Activated CD4-positive, alpha-beta T cell treated with anti-CD3 and anti-CD28 coated beads for 36 hours (primary cell): ENCODE data around the gene KANK3. TPM values are rescaled to one million over a fixed set of nuclear protein-coding genes. Genes with fewer than 3 reads are reported as not detected.
"Not testable (repeated sequence)": the region's sequence is repeated elsewhere in the genome, so short reads cannot be mapped to it uniquely, and the experiment has no call there.

Source experiments
- ATAC-seq: fragments of 200-7000 bp; cut with Tn5 transposase; one replicate; pipeline ENCODE4 v1.10.0; 2021; ENCODE audit warnings: mild to moderate bottlenecking, moderate library complexity
- CTCF ChIA-PET: fragments of 350-600 bp; sonication (Branson Sonifier 250); formaldehyde crosslinking; loops from one replicate; lab custom pipeline; 2021; ENCODE audit warnings: antibody characterized with exemption; lab: Charles Lee
- POLR2A ChIA-PET: fragments of 350-600 bp; sonication (Branson Sonifier 250); formaldehyde crosslinking; loops from one replicate; lab custom pipeline; 2021; ENCODE audit warnings: antibody characterized with exemption, inconsistent platforms; lab: Charles Lee
- DNase-seq: peaks from one replicate; pipeline ENCODE4 v3.0.0-alpha.2; 2020
- H3K27ac Mint-ChIP-seq: one replicate; pipeline ENCODE4 v1.8.0; 2021; ENCODE audit warnings: mixed read lengths
- H3K27me3 Mint-ChIP-seq: one replicate; pipeline ENCODE4 v1.8.0; 2021; ENCODE audit warnings: mixed read lengths
- H3K36me3 Mint-ChIP-seq: one replicate; pipeline ENCODE4 v1.8.0; 2021; ENCODE audit warnings: low read depth, mixed read lengths
- H3K4me1 Mint-ChIP-seq: one replicate; pipeline ENCODE4 v1.8.0; 2021; ENCODE audit warnings: mixed read lengths
- H3K4me3 Mint-ChIP-seq: one replicate; pipeline ENCODE4 v1.8.0; 2021; ENCODE audit warnings: mild to moderate bottlenecking, moderate library complexity, mixed read lengths
- H3K9me3 Mint-ChIP-seq: one replicate; pipeline ENCODE4 v1.8.0; 2021; ENCODE audit warnings: low read depth, mixed read lengths
- intact Hi-C, 2 experiments: fragments of 100-400 bp; cut with DNase I in 1 of 2; cut with micrococcal nuclease in 1 of 2; formaldehyde crosslinking; loops; one replicate each; pipeline versions ENCODE4 v1.14.2 to v1.15.1; 2022 to 2024; cut with DNase I, micrococcal nuclease
- total RNA-seq, 2 experiments: library from RNA; stranded (reverse); gene quantifications; one replicate each; pipeline ENCODE4 v1.2.3, GENCODE V29; 2021

Gene KANK3
- total RNA-seq, 2 experiments from 2014 or later: 0.98 to 1.1 TPM

GRCh38 chr19:8352845-8353244 lies 9.8 kb upstream of the KANK3 start:
- intact Hi-C loops: loop anchor here in 1 of 2 experiments (10.0 kb wide), 1 partner anchor 152 kb away; the partner anchor contains the start of gene PRAM1

GRCh38 chr19:8352134-8352827 lies 9.2 kb upstream of the KANK3 start:
- Mint-ChIP-seq H3K4me3 (no peak overlapping the region), H3K4me1 (peaks cover 6% of the 10 kb centered on the region)
- POLR2A ChIA-PET: interaction anchor here (0.6 kb wide), 1 partner anchor 429 kb away, joined by 6 read pairs; no protein-coding TSS in a partner anchor

More at GRCh38 chr19:8352845-8353244, 9.8 kb upstream of the KANK3 start:
- ATAC-seq, H3K4me1 Mint-ChIP-seq, H3K9me3 Mint-ChIP-seq, H3K4me3 Mint-ChIP-seq, H3K27ac Mint-ChIP-seq, H3K36me3 Mint-ChIP-seq, DNase-seq: not testable (repeated sequence)
- peaks cover 16% of the 10 kb centered on the region for H3K27me3 Mint-ChIP-seq
- ChIA-PET POLR2A (interaction anchor here (0.6 kb wide), 1 partner anchor 430 kb away, joined by 6 read pairs; no protein-coding TSS in a partner anchor), CTCF (interaction anchor here (0.7 to 3.8 kb wide), 21 partner anchors 9 to 229 kb away, joined by 3 to 37 read pairs (median 8); partner anchors contain the start of genes ANGPTL4, KANK3 and MARCHF2)

DNA sequence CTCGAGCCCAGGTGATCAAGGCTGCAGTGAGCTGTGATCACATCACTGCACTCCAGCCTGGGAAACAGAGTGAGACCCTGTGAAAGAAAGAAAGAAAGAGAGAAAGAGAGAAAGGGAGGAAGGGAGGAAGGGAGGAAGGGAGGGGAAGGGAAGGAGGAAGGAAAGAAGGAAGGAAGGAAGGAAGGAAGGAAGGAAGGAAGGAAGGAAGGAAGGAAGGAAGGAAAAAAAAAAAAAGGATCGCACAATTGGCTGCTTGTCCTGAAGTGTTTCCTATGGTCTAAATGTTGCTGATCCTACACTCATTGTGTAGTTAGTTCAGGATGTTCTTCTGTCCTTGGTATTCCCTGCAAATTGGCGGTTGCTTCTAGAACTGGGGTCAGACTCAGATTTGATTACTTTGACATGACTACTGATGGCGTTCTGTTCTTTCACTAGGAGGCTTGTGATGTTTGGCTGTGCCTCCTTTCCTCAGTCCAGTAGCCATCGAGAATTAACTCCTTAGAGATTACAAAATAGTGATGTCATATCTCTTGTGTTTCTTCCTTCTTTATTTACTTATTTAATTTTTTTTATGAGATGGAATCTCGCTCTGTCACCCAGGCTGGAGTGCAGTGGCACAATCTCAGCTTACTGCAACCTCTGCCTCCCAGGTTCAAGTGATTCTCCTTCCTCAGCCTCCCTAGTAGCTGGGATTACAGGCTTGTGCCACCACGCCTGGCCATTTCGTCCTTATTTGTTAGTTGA lies 6.7 kb upstream of the KANK3 start:
- ATAC-seq, H3K27ac Mint-ChIP-seq, H3K4me3 Mint-ChIP-seq, DNase-seq, H3K36me3 Mint-ChIP-seq, H3K9me3 Mint-ChIP-seq, POLR2A ChIA-PET, H3K4me1 Mint-ChIP-seq: not testable (repeated sequence)
- CTCF ChIA-PET: interaction anchor here (0.6 to 1.3 kb wide), 2 partner anchors 13 to 15 kb away, joined by 3 to 4 read pairs; no protein-coding TSS in a partner anchor
- peaks cover 18% of the 10 kb centered on the region for H3K27me3 Mint-ChIP-seq
- intact Hi-C loops: loop anchor here in 1 of 2 experiments (10.0 kb wide), 1 partner anchor 155 kb away; the partner anchor contains the start of gene PRAM1

More at GRCh38 chr19:8352134-8352827, 9.2 kb upstream of the KANK3 start:
- CTCF ChIA-PET: interaction anchor here (0.6 to 3.8 kb wide), 10 partner anchors 9 to 229 kb away, joined by 3 to 37 read pairs (median 8); partner anchors contain the start of genes ANGPTL4 and KANK3
- intact Hi-C loops: loop anchor here in 1 of 2 experiments (10.0 kb wide), 1 partner anchor 153 kb away; the partner anchor contains the start of gene PRAM1
- Mint-ChIP-seq H3K27me3 (peaks cover 16% of the 10 kb centered on the region), H3K27ac (no peak overlapping the region), H3K36me3 (no peaks in the 10 kb centered on the region), H3K9me3 (no peaks in the 10 kb centered on the region)
- no peak for ATAC-seq
- no peak for DNase-seq

GRCh38 chr19:8343483-8343844 lies 402 bp upstream of the KANK3 start:
- ATAC-seq: peak; percentile 2
- Mint-ChIP-seq H3K4me1 (peaks cover 6% of the 10 kb centered on the region), H3K36me3 (no peaks in the 10 kb centered on the region), H3K4me3 (peak overlapping the region; percentile 64), H3K27ac (no peak overlapping the region), H3K27me3 (peaks cover 9% of the 10 kb centered on the region), H3K9me3 (no peaks in the 10 kb centered on the region)
- CTCF ChIA-PET: interaction anchor here (1.3 to 5.1 kb wide), 3 partner anchors 9 to 34 kb away, joined by 3 to 37 read pairs (median 4); no protein-coding TSS in a partner anchor
- intact Hi-C loops: loop anchor here (1.0 to 5.0 kb wide), 3 partner anchors 22 to 169 kb away; partner anchors contain the start of genes RAB11B (in 2 of the 2), NDUFA7 (in 1 of the 2), RPS28 (in 1 of the 2) and ZNF414 (in 1 of the 2)
- no peak for DNase-seq
- POLR2A ChIA-PET: no interaction called here

- DNase-seq: no peak
- ATAC-seq: no peak
- ChIA-PET CTCF (interaction anchor here (5.1 kb wide), 1 partner anchor 12 kb away, joined by 37 read pairs; no protein-coding TSS in a partner anchor), POLR2A (interaction anchor here (0.6 kb wide), 2 partner anchors 113 to 170 kb away, joined by 4 to 5 read pairs; no protein-coding TSS in a partner anchor)
- Mint-ChIP-seq H3K36me3 (no peaks in the 10 kb centered on the region), H3K4me1 (peaks cover 6% of the 10 kb centered on the region), H3K27me3 (peaks cover 16% of the 10 kb centered on the region), H3K9me3 (no peaks in the 10 kb centered on the region), H3K4me3 (no peak overlapping the region), H3K27ac (no peak overlapping the region)
- intact Hi-C loops: loop anchor here in 1 of 2 experiments (5.0 kb wide), 1 partner anchor 170 kb away; the partner anchor contains the start of gene ZNF414
These were observed 762 bp downstream of the KANK3 start for GRCh38 chr19:8342316-8342683.

- DNase-seq, ATAC-seq, H3K4me3 Mint-ChIP-seq, H3K27ac Mint-ChIP-seq, H3K36me3 Mint-ChIP-seq, H3K4me1 Mint-ChIP-seq, POLR2A ChIA-PET, H3K9me3 Mint-ChIP-seq: not testable (repeated sequence)
- peaks cover 17% of the 10 kb centered on the region for H3K27me3 Mint-ChIP-seq
- intact Hi-C loops: loop anchor here in 1 of 2 experiments (5.0 kb wide), 1 partner anchor 171 kb away; the partner anchor contains the start of gene ZNF414
- CTCF ChIA-PET: interaction anchor here (0.6 to 5.1 kb wide), 4 partner anchors 11 to 145 kb away, joined by 3 to 37 read pairs (median 5); no protein-coding TSS in a partner anchor
These were observed 1.6 kb downstream of the KANK3 start for GRCh38 chr19:8341504-8341903.

DNA sequence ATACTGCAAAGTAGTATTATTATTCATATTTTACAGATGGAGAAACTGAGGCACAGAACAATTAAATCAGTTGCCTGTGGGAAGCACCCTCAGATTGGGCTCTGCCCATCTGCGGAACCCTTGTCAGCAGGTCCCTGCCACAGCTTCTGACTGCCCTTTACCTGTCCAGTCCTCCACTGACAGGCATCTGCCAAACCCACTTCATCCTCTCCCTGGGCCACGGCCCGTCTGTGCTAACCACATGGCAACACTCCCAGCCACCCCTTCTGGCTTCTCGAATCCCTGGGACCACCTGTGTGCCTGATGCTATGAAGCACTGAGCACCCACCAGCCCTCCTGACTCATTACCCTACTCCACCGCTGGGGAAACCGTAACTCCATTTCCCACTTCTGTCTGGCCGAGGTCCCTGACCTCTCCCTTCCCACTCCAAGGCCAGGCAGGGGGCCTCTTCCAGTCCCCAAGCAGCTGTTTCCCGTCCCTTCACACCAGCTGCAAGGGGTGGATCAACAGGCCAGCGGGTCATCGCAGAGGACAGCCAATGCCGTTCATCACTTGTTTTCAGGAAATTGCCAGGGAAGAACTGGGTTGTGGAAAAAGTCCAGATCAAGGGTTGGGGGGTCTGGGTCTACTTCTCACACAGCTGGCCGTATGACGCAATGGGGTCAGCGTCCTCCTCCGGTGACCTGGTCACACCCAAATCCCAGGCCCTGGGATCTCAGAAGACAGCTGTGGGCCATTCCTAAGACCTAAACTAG lies 2.5 kb downstream of the KANK3 start:
- no peaks in the 10 kb centered on the region for H3K9me3 Mint-ChIP-seq
- H3K36me3 Mint-ChIP-seq: no peaks in the 10 kb centered on the region
- ChIA-PET CTCF (interaction anchor here (1.1 to 5.1 kb wide), 4 partner anchors 10 to 237 kb away, joined by 3 to 37 read pairs (median 7); no protein-coding TSS in a partner anchor), POLR2A (interaction anchor here (0.5 to 0.6 kb wide), 2 partner anchors 8 to 17 kb away, joined by 3 to 5 read pairs; no protein-coding TSS in a partner anchor)
- ATAC-seq: no peak
- peaks cover 11% of the 10 kb centered on the region for H3K4me1 Mint-ChIP-seq
- no peak overlapping the region for H3K4me3 Mint-ChIP-seq
- intact Hi-C loops: loop anchor here in 1 of 2 experiments (5.0 kb wide), 1 partner anchor 172 kb away; the partner anchor contains the start of gene ZNF414
- no peak overlapping the region for H3K27ac Mint-ChIP-seq
- peaks cover 22% of the 10 kb centered on the region for H3K27me3 Mint-ChIP-seq
- no peak for DNase-seq

- ChIA-PET CTCF (interaction anchor here (1.9 kb wide), 1 partner anchor 15 kb away, joined by 8 read pairs; no protein-coding TSS in a partner anchor), POLR2A (no interaction called here)
- no peaks in the 10 kb centered on the region for H3K36me3 Mint-ChIP-seq
- H3K4me1 Mint-ChIP-seq: peaks cover 14% of the 10 kb centered on the region
- peaks cover 27% of the 10 kb centered on the region for H3K27me3 Mint-ChIP-seq
- intact Hi-C loops: no loop called here
- H3K27ac Mint-ChIP-seq: no peak overlapping the region
- ATAC-seq (no peak), DNase-seq (no peak)
- no peak overlapping the region for H3K4me3 Mint-ChIP-seq
- no peaks in the 10 kb centered on the region for H3K9me3 Mint-ChIP-seq
These were observed 4.2 kb downstream of the KANK3 start for GRCh38 chr19:8338835-8339234.

DNA sequence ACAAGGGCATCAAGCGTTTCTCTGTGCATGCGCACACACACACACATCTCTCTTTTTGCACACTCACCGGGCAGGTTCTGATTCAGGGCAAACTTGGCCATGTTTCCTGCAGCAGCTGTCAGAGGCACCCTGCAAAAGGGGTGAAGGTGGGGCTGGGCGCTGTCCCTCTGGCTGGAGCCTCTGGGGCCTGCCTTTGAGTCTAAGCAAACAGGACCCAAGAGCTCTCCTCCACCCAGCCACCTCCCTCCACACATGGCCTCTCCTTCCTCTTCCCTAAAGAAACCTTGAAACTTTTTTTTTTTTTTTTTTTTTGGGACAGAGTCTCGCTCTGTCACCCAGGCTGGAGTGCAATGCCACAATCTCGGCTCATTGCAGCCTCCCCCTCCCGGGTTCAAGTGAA lies 5.3 kb downstream of the KANK3 start:
- no peak overlapping the region for H3K4me3 Mint-ChIP-seq
- H3K9me3 Mint-ChIP-seq: no peaks in the 10 kb centered on the region
- peaks cover 29% of the 10 kb centered on the region for H3K27me3 Mint-ChIP-seq
- peaks cover 8% of the 10 kb centered on the region for H3K4me1 Mint-ChIP-seq
- ATAC-seq (no peak), DNase-seq (no peak)
- POLR2A ChIA-PET: no interaction called here
- CTCF ChIA-PET: no interaction called here
- H3K36me3 Mint-ChIP-seq: no peaks in the 10 kb centered on the region
- no peak overlapping the region for H3K27ac Mint-ChIP-seq
- intact Hi-C loops: no loop called here

GRCh38 chr19:8336660-8337059 lies 6.4 kb downstream of the KANK3 start:
- no peaks in the 10 kb centered on the region for H3K36me3 Mint-ChIP-seq
- ATAC-seq (no peak), DNase-seq (no peak)
- H3K27ac Mint-ChIP-seq: no peak overlapping the region
- CTCF ChIA-PET: interaction anchor here (1.0 to 3.3 kb wide), 2 partner anchors 13 to 18 kb away, joined by 5 to 20 read pairs; partner anchors contain the start of gene RPS28
- H3K9me3 Mint-ChIP-seq: no peaks in the 10 kb centered on the region
- H3K27me3 Mint-ChIP-seq: peaks cover 29% of the 10 kb centered on the region
- H3K4me1 Mint-ChIP-seq: peaks cover 8% of the 10 kb centered on the region
- H3K4me3 Mint-ChIP-seq: no peak overlapping the region
- intact Hi-C loops: no loop called here
- POLR2A ChIA-PET: no interaction called here
